AG04449 (cell line): Measurements from ENCODE around the gene ANKRD11.

Experiments
- CTCF ChIA-PET: fragments of 350-600 bp; formaldehyde crosslinking; extraction: SDS; loops from one replicate; lab custom pipeline; 2021; ENCODE audit warnings: antibody characterized with exemption; lab: Yijun Ruan, JAX
- POLR2A ChIA-PET: fragments of 400-600, 350-600 bp; formaldehyde crosslinking; extraction: SDS; loops from one replicate; lab custom pipeline; 2020; ENCODE audit warnings: antibody characterized with exemption, inconsistent platforms; lab: Yijun Ruan, JAX
- DNase-seq: peaks from one replicate; pipeline ENCODE4 v3.0.0-alpha.2; 2010; ENCODE audit warnings: low read depth, low spot score
- H3K4me3 ChIP-seq: 2 replicates; pipeline ENCODE4 v1.5.1; 2011; ENCODE audit warnings: low read depth, mild to moderate bottlenecking, control low read depth, low read length
- CTCF ChIP-seq: IDR thresholded peaks from one replicate; pipeline ENCODE4 v1.5.1; 2011; ENCODE audit warnings: mild to moderate bottlenecking, moderate library complexity, low read length, control low read depth, inconsistent platforms; ENCODE audit not compliant: insufficient read depth; ENCODE audit errors: missing control alignments

The ANKRD11 gene

GRCh38 chr16:89279666-89280481 is 210.5 kb downstream of the ANKRD11 start:
- no peak for TF ChIP-seq CTCF
- DNase-seq = no peak
- ChIA-PET CTCF (interaction anchor here (1.1 to 2.8 kb wide), 4 partner anchors 9 to 17 kb away, joined by 3 to 17 read pairs (median 5); no protein-coding TSS in a partner anchor), POLR2A (no interaction called here)
- no peak overlapping the region for H3K4me3 ChIP-seq

GRCh38 chr16:89278441-89279240 is 211.7 kb downstream of the ANKRD11 start:
- H3K4me3 ChIP-seq = no peak overlapping the region
- ChIA-PET CTCF (interaction anchor here (2.8 kb wide), 1 partner anchor 10 kb away, joined by 17 read pairs; no protein-coding TSS in a partner anchor), POLR2A (no interaction called here)
- TF ChIP-seq CTCF = no peak
- DNase-seq = no peak

- no peak for DNase-seq
- ChIA-PET POLR2A (no interaction called here), CTCF (interaction anchor here (2.8 kb wide), 1 partner anchor 11 kb away, joined by 17 read pairs; no protein-coding TSS in a partner anchor)
- no peak overlapping the region for H3K4me3 ChIP-seq
- no peak for TF ChIP-seq CTCF
Observed at GRCh38 chr16:89277641-89278341, 212.6 kb downstream of the ANKRD11 start.

GRCh38 chr16:89277049-89277448 is 213.3 kb downstream of the ANKRD11 start:
- ChIA-PET CTCF (interaction anchor here (2.8 kb wide), 1 partner anchor 12 kb away, joined by 17 read pairs; no protein-coding TSS in a partner anchor), POLR2A (no interaction called here)
- no peak for DNase-seq
- TF ChIP-seq CTCF = no peak
- H3K4me3 ChIP-seq = no peak overlapping the region

- DNase-seq = no peak
- no peak overlapping the region for H3K4me3 ChIP-seq
- POLR2A ChIA-PET = no interaction called here
- CTCF ChIA-PET = no interaction called here
- no peak for TF ChIP-seq CTCF
Observed at GRCh38 chr16:89275837-89276720, 214.3 kb downstream of the ANKRD11 start.
